COLO668 (cell line): ENCODE measurements around the gene UBP1.
"Not testable (repeated sequence)": the region's sequence is repeated elsewhere in the genome, so short reads cannot be mapped to it uniquely, and the experiment has no call there.

Experiments
- DNase-seq: peaks from one replicate; lab custom pipeline; 2025; ENCODE audit not compliant: unreplicated experiment; lab: John Stamatoyannopoulos, UW

Gene UBP1, protein sequence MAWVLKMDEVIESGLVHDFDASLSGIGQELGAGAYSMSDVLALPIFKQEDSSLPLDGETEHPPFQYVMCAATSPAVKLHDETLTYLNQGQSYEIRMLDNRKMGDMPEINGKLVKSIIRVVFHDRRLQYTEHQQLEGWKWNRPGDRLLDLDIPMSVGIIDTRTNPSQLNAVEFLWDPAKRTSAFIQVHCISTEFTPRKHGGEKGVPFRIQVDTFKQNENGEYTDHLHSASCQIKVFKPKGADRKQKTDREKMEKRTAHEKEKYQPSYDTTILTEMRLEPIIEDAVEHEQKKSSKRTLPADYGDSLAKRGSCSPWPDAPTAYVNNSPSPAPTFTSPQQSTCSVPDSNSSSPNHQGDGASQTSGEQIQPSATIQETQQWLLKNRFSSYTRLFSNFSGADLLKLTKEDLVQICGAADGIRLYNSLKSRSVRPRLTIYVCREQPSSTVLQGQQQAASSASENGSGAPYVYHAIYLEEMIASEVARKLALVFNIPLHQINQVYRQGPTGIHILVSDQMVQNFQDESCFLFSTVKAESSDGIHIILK

DNA sequence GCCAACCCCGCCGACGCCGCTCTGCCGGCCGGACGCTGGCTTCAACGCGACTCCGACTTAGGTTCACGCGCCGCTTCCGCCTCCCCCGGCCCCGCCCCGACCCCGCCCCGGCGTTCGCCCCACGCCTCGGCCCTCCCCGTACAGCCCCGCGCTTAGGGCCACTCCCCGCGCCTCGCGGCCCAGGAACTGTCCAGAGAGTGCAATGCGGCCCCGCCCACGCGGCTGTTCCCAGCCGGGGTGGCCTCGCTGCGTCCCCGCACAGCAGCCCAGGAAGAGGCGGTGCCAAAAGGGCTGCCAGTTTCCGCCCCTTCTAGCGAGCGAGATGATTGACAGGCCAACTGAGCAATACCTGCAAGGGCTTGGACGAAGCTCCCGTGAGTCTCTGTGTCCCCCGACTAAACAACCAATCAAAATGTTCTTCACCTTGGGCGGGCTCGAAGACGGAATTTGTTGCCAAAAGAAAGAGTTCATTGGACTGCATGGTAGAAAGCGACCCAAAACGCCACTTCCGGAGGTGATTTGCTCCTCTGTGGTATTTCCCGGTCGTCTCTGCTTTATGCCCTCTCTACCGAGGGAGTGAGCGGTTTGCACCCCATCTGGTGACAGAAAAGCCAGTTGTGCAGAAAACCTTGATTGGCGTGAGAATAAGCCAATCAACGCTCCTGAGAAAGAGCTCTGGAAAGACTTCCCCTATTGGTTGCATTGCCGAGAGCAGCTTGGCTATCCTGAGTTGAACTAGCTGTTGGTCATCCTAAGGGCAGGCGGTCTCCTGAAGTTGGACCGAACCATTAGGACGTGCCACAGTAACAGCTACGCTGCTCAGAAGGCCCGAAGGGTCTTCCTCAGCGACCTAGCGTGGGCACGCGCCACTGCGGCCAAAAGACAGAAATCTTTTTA lies at the start of gene UBP1:
Gene UBP1, minus strand, starts transcription at position 78 of the 897 bp plus-strand sequence. CDS start 557 bp downstream, outside the sequence.
- peak; percentile 97 for DNase-seq

DNA sequence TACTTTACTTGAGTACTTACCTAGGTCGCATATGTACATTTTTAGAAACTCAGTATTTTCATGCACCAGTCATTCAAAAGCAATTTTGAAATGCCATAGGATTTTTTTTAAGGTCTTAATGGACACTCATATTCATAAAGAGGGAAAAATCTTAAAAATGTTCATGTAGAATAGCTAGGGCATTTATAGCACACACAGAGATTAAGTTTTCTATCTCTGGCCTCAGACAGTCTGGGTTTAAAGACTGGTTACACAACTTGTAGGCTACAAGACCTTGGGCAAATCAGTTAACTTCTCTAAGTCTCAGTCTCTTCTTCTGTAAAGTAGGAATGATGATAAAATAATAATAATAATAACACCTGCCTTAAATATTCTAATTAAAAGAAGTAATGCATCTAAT lies 48.5 kb upstream of the UBP1 start:
- DNase-seq = no peak

DNA sequence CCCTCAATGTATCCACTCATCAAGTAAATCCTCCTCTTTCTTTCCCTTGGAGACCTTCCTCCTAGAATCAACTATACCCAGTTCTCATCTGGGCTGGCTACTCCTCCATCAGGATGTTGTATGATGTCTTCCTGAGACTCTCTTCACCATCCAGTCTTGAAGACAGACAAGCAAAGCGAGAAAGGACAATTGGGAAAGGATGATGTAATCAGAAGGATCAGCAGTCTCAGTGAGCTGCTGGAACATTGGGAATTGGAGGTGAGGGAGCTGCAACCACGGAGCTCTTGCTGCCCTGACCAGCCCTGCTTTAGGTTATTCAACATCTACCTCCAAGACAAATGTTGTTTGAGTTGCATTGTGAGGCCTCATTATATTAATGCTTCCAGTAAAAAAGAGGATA lies 48.0 kb upstream of the UBP1 start:
- DNase-seq = no peak

DNA sequence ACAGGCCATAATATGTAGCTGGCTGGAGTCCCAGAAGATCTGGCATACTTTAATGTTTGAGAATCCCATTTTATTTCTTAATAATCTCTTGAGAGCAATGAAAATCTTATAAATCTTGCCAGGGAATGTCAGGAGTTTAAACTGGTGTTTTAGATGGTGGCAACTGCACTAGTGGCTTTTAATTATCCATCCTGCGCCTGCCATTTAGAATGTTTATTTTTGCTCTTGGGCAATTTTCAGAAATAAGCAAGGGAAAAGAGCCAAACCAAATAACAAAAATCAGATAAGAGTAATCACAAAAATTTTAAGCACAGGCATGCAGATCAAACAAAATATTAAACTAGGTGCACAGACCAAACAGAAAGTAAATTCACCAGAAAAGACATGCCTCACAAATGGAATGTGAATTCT lies 41.9 kb upstream of the UBP1 start:
- no peak for DNase-seq

DNA sequence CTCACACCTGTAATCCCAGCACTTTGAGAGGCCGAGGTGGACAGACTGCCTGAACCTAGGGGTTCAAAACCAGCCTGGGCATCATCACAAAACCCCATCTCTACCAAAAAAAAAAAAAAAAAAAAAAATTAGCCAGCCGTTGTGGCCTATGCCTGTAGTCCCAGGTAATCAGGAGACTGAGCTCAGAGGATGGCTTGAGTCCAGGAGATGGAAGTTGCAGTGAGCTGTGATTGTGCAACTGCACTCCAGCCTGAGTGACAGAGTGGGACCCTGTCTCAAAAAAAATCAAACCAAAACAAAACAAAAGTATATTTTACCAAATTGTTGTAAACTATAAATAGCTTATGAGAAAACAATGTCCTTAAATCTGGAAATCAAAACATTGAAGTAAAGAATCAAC lies 34.7 kb upstream of the UBP1 start:
- no peak for DNase-seq

DNA sequence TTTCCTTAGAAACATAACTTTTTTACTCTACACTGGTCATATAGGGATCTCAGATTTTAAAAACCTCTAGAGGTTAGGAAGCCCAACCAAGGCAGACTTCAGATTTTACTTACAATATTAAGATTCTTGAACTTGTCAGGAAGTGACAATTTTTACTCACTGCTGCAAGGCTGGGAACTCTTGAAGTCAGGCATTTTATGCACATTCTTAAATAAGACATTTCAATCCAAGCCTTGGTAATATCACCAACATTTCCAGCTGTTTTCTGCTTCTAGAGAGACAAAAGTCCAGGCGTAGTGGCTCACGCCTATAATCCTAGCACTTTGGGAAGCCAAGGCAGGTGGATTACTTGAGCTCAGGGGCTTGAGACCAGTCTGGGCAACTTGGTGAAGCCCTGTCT lies 33.6 kb upstream of the UBP1 start:
- DNase-seq = no peak

DNA sequence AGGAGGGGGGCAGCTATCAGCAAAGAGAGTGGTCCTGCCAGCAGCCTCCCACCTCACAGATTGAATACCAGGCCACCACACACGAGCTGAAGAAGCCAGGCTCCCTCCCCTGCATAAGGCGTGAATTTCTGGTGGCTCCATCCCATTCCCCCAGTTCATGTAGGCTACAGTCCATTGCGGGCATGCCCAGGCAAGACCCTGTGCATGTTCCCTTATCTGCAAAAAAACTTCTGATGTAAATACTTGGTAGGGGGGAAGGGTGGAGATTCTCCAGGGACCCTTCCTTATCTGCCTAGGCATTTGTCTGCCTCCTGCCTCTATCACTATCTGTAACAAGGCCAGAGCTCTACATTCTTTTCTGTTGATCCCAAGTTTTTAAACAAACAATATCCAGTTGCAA lies 27.6 kb upstream of the UBP1 start:
- DNase-seq = no peak

DNA sequence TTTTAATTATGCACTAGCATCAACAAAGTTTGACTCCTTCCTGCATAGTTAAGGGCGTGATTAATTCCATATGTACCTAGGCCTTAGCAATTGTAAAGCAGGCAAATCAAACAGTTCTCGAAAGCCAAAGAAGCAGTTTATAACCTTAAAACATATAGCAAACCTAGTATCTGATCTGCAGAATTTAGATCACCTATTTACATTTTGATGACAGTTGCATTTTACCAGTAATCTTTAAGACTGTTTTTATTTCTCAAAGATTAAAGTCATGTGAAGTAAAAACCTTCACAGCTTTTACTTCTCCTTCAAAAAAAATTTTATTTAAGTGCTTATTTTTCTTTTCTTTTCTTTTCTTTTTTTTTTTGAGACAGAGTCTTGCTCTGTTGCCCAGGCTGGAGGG lies 20.9 kb upstream of the UBP1 start:
- no peak for DNase-seq

DNA sequence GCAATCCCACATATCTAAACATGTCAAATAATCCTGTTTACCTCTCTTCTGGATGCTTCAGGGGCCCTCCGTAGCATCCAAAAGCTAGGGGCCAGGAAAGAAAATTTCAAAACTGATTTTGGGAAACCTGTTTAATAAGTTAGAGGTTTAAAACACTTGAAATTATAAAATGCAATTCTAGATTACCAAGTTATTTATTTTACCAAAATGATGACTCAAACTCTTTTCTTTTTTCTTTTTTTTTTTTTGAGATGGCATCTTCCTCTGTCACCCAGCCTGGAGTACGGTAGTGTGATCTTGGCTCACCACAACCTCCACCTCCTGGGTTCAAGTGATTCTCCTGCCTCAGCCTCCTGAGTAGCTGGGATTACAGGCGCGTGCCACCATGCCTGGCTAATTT lies 19.4 kb upstream of the UBP1 start:
- not testable (repeated sequence) for DNase-seq

DNA sequence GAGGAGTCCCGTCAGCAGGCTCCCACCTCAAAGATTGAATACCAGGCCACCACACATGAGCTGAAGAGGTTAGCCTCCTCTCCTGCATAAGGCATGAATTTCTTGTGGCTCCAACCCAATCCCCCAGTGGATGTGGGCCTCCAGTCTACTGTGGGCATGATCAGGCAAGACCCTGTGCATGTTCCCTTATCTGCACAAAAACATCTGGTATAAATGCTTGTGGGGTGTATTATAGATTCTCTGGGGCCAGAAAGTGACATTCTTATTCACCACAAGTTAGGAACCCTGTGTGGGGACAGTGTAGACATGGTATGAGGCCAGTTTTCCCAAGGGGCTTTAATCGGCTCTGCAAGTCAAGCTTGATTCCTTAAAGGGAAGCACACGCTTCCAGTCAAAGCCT lies 18.2 kb upstream of the UBP1 start:
- DNase-seq = no peak

DNA sequence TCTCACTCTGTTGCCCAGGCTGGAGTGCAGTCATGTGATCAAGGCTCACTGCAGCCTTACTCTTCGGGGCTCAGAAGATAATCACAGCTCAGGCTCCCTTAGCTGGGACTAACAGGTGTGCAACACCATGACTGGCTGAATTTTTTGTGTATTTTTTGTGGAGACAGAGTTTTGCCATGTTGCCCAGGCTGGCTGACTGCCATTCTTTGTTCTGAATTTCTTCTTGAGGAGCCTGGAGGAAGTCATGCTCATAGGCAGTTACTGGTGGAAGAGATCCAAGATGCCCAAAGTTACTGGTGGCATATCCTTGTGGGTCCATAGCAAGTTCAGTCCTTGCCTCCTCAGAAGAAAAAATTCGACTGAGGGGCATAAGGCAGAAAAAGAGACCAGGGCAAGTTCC lies 16.6 kb upstream of the UBP1 start:
- no peak for DNase-seq

DNA sequence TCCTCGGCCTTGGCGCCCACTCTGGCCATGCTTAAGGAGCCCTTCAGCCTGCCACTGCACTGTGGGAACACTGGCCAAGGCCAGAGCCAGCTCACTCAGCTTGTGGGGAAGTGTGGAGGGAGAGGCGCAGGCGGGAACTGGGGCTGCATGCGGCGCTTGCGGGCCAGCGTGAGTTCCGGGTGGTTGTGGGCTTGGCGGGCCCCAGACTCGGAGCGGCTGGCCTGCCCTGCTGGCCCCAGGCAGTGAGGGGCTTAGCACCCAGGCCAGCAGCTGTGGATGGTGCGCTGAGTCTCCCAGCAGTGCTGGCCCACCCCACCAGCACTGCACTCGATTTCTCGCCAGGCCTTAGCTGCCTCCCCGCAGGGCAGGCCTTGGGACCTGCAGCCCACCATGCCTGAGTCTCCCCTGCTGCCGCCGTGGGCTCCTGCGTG lies 13.1 kb upstream of the UBP1 start:
- no peak for DNase-seq

DNA sequence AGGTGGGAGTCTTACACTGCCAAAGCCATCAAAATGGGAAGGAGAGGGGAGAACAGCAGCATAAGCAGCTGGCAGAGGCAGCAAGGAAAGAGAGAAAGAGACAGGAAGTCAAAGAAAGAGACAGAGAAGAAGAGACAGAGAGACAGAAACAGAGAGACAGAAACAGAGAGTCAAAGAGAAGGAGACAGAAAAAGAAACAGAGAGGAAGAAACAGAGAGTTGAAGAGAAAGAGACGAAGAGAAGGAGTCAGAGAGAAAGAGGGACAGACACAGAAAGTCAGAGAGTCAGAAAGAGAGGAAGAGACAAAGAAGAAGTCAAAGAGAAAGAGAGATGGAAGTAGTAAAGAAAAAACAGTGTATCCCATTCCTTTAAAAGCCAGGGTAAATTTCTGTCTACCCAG lies 11.8 kb upstream of the UBP1 start:
- DNase-seq = not testable (repeated sequence)

DNA sequence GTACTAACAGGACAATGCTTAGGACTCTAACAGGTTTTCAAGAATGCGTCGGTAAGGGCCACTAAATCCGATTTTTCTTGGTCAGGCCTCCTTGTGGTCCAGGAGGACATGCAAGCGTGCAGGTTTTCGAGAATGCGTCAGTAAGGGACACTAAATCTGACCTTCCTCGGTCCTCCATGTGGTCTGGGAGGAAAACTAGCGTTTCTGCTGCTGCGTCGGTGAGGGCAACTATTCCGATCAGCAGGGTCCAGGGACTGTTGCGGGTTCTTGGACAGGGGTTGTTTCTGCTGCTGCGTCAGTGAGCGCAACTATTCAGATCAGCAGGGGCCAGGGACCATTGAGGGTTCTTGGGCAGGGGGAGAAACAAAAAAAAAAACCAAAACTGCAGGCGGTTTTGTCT lies 7.8 kb upstream of the UBP1 start:
- no peak for DNase-seq

DNA sequence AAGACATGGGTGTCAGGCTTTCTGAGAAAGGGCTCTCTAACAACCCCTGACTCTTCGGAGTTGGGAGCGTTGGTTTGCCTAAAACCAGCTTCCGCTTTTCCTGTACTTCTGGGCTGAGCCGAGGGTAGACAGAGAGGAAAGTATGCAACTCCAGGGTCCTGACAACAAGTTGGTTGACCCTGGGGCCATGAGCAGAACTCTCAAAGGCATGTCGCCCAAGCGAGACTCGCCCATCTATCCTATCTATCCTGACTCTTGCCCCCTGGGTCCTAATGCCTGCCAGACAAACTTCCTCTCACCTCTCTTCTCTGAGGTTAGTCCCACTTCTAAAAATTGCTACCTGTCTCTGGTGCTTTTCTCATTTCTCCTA lies 7.0 kb upstream of the UBP1 start:
- not testable (repeated sequence) for DNase-seq

DNA sequence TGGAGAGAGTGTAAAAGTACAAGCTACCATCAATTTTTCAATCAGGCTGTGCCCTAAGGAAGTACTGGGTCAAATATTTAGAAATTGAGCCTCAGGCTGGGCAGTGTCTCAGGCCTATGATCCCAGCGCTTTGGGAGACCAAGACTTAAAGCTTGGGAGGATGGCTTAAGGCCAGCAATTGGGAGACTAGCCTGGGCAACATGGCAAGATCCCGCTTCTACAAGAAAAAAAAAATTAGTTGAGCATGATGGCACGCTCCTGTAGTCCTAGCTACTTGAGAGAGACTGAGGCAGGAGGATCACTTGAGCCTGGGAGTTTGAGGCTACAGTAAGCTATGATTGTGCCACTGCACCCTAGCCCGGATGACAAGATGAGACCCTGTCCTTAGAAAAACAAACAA lies 2.0 kb upstream of the UBP1 start:
- DNase-seq = no peak

DNA sequence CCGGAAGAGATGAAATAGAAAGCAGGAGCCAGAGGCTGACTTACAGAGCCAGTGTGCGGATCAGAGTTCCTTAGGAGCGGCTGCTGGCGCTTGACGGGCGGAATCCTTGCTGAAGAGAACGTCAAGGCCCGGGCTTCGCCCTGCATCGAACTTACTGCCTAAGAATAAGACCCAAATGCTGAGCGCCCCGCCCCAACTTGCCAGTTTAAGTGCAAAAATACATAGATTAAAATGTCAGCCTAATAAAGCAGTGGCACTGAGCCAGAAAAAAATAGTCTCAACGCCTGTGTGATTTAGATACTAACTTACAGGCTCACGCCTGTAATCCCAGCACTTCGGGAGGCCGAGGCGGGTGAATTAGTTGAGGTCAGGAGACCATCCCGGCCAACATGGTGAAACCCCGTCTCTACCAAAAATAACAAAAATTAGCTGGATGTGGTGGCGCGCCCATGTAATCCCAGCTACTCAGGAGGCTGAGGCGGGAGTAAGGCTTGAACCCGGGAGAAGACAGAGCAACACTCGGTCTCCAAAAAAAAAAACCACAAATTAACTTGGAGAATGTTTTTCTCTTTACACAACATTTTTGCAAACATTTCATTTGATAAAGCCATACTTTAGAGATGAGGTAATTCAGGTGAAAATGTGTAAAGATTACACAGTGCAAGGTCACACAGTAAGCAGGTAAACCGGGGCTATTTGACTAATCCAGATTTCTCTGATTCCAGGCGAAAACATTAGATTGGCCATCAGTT lies 1.2 kb upstream of the UBP1 start:
- peak; percentile 51 for DNase-seq

DNA sequence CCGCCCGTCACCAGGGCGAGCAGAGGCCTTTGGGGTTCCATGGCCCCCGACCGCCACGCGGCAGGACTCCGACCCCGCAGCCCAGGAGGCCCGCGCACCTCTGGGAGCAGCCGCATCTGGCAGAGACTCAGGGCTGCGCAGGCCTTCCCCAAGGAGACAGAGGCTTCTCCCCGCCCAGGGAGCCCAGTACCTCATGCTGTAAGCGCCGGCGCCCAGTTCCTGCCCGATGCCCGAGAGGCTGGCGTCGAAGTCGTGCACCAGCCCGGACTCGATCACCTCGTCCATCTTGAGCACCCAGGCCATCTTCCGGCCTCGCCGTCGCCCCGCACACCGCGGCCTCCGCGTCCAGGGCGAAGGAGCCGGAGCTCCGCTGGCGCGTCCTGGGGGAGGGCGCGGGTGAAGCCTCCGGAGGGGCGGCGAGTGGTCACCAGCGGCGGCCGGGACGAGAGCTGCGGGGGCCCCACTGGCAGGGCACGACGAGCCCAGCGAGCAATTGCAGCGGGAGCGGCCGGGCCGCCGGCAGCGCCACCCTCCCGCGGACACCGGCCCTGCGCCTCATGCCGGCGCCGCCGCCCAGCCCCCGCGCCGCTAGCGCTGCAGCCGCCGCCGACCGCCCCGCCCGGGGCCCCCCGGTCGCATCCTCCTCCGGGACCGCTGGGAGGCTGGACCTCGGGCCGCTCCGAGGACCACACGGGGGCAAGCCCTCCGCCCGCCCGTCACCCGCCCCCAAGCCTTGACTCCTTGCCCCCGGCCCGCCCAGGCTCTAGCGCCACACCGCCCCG lies 468 bp downstream of the UBP1 start:
- peak; percentile 69 for DNase-seq

DNA sequence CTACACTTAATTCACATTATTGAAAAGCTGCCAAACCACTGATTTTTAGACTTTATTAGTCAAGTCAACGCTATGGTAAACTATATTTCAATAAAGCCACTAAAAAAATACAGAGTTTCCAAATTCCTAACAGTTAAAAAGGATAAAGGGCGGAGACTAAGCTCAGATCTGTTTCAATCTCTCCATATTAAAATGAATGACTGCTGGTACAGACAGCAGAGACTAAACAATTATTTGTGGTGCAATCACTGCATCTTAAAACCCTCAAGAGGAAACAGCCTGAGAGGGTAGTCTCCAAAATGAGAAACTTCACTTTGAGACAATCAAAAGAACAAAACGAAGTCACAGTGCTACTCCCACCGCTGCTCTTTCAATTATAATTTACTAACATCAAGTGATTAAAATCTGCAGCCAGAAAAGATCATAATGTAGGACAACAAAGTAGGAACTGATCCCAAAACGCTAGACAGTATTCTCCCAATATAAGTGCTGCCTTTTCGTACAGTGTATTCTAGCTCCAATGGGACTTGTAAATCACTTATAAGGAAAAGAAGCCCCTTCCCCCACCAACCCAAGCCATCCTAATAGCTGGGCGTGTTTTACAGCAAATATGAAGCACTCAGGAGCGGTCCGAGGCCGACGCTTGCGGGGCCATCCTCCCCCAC lies 1.2 kb downstream of the UBP1 start:
- no peak for DNase-seq

DNA sequence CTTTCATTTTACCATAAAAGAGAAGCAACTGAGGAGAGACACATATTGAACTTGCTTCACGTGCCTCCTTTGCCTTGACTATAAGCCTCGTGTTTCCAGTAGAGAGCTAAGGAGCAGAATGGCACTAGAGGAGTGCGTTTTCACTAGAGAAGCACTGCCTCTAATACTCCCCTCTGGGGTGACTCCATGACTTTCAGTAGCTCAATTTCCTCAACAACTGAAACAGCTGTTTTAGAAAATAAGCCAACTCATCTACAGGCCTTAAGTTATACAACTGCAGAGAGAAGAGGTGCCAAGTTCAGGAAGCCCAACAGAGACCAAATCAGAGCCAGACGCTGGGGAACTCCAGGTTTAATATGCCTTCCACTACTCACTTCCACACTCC lies 1.9 kb downstream of the UBP1 start:
- no peak for DNase-seq
